ENCODE results near the gene CABYR.
A peak's percentile ranks its signal among the peaks of the same experiment; 100 is the strongest.

CABYR gene, protein sequence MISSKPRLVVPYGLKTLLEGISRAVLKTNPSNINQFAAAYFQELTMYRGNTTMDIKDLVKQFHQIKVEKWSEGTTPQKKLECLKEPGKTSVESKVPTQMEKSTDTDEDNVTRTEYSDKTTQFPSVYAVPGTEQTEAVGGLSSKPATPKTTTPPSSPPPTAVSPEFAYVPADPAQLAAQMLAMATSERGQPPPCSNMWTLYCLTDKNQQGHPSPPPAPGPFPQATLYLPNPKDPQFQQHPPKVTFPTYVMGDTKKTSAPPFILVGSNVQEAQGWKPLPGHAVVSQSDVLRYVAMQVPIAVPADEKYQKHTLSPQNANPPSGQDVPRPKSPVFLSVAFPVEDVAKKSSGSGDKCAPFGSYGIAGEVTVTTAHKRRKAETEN

DNA sequence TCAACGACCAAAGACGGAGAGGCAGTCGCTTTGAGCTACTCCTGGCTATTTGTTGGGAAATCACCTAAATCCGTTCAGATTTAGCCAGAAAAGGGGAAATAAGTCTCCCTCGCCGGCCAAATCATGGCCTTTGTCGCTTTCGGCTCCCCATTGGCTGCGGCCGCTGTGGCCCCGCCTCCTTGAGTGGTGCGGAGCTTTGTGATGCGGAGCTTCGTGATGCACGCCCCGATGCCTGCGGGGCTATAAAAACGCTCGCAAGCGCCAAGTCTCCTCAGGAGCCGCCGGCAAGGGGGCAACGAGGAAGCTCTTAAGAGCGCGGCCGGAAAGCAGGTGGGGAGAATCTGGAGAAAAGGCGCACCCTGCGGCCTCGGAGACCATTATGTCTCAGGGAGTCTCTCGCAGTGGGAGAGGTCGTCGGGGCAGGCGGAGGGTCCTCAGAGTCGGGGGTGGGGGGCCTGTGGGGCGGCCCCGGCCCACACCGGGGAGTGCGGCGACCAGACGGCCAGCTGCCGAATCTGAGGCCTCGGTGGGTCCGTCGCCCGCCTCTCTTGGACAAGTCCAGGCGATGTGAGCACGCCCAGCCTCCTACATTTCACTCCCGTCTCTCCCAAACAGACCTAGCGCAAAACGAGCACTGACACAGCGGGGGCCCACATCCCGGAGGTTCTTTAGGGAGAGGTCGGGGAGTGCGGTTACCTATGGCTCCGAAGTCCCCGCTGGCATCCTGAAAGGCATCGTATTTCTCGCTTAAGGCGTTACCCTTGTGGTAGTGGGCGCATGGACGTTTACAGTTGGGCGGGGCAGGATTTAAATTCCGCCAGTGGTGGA lies at the start of gene CABYR:
CABYR (plus strand) TSS at position 274 of the 828 bp plus-strand sequence. CDS start 4,053 bp downstream, outside the sequence.
- DNase-seq: peak; percentile 76

DNA sequence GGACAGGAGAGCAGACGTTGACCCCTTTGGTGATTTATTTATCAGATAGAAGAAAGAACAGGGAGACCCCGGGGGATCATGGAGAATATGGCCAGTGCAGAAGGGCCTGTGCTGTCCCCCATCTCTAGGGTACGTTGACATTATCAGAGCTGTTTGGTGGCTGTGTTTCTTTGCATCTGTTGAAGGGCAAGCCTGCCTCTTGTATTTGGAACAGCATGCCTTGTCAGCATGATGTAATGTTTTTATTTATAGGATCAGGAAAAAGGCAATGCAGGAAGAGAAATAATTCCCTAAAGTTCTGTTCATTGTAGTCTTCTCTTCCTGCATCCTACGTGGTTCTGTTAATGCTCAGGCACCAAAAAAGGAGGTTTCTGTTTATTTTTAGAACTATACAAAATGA lies 49.8 kb upstream of the CABYR start:
- DNase-seq: no peak

DNA sequence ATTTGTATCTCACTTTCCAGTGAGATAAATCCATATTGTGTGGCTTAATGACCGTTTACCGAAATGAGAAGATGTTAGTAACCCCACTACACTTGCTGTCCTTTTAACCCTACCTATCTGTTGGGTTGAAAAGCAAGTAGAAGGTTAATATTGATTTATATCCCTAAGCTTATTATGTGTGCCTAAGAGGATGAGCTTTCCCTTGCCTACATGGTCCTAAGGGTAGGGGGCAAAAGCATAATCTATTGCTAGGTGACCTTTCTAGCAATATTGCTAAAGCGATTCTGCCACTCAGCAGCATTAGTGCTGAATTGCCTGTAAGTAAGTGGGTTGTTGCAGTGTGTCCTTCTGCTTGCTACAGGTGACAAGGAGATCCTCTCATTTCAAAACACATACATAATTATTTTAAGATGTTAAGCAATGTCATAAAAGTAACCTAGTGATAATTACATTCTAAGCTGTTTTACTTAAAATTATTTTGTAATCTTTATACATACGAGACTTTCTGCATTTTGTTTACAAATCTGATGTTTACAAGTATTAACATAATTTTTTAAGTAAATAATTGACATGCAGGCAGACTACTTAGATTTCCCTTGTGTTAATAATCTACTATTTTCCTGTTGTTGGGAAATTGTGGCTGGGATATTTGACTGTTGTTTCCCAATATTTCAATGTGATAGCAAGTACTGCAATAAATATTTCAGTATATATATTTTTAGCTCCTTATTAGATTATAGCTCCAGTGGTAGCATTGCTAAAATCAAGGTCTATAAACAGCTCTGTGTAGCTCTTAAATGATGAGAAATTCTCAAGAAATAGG lies 49.1 kb upstream of the CABYR start:
- DNase-seq: no peak

DNA sequence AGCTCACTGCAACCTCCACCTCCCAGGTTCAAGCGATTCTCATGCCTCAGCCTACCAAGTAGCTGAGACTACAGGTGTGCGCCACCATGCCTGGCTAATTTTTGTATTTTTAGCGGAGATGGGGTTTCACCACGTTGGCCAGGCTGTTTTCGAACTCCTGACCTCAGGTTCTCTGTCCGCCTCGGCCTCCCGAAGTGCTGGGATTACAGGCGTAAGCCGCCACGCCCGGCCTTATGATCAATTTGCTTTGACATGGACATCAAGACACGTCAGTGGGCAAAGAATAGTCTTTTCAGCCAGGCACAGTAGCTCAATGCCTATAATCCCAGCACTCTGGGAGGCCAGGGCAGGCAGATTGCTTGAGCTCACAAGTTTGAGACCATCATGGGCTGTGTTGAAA lies 48.0 kb upstream of the CABYR start:
- DNase-seq: no peak

DNA sequence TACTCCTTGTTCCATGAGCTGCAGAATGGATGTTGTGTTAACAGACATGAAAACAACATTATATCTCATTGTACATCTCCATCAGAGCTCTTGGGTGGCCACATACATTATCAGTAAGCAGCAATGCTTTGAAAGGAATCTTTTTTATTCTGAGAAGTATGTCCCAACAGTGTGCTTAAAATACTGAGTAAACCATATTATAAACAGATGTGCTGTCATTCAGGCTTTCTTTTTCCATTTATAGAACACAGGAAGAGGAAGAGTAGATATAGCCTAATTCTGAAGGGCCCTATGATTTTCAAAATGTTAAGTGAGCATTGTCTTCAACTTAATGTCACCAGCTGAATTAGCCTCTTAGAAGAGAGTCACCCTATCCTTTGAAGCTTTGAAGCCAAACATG lies 44.3 kb upstream of the CABYR start:
- no peak for DNase-seq

DNA sequence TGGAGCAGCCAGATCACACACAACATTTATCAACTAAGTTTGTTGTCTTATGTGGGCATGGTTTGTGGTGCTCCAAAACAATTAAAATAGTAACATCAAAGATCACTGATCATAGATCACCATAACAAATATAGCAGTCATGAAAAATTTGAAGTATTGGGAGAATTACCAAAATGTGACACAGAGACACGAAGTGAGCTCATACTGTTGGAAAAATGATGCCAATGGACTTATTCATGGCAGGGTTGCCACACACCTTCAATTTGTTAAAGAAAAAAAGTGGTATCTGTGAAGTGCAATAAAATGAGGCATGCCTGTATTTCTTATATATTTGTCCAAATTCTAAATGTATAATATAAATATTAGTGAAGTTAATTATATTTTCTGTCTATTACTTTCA lies 42.9 kb upstream of the CABYR start:
- DNase-seq: no peak

DNA sequence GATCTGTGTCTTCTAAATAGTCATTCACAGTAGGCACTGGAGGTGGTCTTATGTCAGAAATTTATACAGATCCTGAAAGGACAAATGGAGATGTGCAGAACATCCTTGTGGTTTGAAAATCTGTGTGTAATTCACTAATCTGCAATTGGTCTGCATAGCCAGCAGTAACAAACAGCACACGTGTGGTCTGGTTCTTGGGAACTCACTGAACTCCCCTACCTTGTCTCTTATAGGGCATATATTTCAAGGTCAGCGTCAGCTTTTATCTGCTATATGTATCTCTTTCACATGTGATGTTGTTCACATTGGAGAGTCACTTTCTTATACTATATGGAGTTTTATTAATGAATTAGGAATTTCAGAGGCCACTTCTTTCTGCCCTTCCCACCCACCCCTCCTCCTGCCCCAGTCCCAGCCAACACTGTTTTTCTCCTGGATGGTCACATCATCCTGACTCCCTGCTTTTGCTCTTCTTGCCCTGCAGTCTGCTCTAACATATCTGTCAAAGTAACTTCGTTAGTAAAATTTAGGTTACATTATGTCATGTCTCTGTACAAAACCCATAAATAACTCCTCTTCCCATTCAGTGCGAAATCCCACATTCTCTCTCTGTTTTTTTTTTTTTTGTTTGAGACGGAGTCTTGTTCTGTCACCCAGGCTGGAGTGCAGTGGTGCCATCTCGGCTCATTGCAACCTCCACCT lies 35.4 kb upstream of the CABYR start:
- DNase-seq: no peak

DNA sequence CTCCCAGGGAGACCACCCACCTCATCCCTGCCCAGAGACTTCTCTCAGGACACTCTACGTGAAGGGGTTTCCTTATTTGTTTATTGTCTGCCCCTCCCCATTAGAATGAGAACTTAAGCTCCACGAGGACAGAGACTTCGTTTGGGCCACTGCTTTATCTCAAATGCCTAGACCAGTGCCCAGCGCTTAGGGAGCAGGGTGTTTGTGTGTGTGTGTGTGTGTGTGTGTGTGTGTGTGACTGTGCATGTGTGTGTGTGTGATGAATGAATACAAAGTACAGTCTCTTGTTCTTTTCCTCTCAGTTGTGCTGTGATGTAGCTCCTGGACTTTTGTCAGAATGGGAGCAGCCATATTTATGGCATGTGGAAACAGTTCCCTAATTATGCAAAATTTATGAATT lies 34.4 kb upstream of the CABYR start:
- DNase-seq: no peak

DNA sequence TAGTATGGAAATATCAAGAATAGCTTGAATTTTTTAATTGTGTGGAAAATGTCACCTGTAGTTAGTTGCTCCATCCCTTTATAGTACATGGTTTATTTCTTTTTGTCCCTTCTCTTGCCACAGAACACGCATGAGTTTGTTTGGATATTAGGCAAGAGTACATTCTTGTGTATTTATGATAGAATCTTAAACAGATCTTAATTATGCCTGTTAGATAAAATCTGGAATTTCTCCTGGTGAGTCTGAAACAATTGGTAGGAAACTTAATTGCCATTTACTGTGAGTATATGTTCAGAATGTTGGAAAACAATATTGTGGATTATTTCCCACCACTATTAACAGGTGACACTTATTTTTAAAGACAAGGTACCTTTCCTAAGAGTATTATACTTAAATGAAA lies 30.2 kb upstream of the CABYR start:
- no peak for DNase-seq

DNA sequence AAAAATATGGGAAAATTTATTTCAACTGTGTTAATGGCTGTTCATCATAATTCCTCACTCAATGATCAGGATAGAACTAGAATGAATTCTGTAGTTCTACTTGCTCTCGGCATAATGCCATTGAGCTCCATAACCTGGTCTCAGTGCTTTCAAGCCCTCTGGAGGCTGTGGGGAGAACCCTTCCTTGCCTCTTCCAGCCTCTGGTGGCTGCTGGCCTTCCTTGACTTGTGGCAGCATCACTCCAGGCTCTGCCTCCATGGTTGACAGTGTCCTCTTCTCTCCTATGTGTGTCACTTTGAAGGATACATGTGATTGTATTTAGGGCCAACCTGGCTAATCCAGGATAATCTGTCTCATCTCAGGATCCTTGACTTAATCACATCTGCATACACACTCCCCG lies 26.9 kb upstream of the CABYR start:
- no peak for DNase-seq

DNA sequence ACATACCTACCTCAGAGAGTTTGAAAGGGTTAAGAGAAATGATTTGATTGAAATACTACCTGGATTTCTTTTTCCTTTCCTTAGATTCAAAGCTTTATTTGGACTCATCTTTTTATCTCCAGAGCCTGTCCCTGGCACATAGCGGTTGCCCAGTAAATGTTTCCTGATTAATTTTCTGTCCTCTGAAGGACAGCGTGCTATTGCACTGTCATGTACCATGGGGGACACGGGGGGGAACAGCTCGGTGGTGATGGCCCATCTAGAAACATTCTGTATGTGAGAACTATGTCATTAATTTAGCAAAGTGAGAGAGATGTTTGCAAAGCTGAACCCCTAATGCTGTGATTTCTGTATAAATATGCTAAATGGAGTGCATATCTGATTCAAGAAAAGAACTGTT lies 26.4 kb upstream of the CABYR start:
- DNase-seq: no peak

DNA sequence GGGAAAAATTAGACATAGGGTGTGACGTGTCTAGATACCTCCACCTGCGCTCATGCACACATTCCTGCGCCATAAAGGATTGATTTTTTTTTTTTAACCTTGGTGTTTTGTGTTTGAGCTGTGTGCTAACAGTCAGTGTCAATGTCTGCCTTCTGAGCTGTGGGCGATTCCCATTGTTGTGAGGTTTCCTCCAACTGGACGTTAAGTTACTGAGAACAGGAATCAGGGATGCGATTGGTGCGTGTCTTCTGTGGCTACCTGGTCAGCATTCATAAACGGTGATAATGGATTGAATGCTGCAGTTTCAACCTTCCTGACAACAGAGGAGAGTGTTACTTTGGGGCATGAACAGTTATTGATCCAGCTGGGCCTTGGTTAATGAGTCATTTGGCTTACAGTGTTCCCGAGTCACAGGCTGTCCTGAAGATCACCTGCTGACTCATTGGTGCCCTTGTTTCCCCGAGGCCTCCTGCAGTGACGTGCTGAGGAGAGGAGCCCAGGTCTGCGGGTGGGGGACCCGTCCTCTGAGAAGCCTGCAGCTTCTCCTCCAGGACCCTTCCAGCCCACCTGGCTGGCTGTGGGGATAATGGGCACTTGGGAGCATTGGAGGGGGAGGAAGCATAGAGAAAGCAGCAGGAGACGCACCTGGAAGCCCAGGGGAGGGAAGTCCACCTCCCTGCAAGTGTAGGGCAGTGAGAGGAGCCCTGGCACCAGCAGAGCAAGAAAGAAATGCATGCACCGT lies 25.8 kb upstream of the CABYR start:
- no peak for DNase-seq

DNA sequence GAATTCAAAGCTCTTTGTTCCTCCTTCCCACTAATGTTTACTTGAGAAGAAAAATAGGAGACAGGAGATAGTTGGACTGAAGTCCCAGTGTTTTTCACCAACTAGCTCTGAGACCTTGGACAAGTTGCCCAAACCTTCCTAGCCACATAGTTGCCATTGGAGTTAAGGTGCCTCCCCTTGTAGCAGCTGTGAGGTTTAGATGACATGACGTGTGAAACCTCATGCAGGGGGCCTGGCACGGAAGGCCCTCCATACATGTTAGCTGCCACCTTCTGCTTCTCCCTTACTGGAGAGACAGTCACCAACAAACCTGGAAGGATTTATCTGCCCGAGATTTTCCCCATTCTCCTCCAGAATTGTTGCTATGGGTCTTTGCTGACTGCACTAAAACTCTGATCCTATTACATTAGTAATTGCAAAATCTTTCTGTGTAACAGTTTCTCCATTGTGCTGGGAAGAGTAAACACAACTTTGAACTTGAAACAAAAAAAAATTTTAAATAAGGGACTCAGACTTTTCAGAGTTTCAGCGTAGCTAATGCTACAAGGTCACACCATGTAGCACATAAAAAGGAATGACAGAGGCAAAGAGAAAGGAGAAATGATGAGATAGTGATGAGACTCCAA lies 23.8 kb upstream of the CABYR start:
- no peak for DNase-seq

DNA sequence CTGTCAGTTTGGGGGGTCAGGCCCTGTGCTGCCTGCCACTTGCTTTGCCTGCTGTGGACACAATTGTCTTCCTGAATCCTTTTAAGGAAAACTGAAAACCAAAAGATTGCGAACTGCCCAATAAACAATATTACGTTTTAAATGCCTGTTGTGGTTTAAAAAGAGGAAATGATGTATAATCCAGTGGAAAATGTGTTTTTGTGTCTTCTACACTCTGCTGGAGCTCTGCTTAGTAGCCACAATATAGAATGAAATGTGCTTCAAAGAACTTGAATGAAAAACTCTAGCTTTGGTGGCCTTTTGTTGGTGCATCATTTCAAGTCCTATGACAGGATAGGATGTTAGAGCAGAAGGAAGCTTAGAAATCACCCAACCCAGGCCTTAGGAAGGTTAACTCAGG lies 23.2 kb upstream of the CABYR start:
- DNase-seq: no peak

DNA sequence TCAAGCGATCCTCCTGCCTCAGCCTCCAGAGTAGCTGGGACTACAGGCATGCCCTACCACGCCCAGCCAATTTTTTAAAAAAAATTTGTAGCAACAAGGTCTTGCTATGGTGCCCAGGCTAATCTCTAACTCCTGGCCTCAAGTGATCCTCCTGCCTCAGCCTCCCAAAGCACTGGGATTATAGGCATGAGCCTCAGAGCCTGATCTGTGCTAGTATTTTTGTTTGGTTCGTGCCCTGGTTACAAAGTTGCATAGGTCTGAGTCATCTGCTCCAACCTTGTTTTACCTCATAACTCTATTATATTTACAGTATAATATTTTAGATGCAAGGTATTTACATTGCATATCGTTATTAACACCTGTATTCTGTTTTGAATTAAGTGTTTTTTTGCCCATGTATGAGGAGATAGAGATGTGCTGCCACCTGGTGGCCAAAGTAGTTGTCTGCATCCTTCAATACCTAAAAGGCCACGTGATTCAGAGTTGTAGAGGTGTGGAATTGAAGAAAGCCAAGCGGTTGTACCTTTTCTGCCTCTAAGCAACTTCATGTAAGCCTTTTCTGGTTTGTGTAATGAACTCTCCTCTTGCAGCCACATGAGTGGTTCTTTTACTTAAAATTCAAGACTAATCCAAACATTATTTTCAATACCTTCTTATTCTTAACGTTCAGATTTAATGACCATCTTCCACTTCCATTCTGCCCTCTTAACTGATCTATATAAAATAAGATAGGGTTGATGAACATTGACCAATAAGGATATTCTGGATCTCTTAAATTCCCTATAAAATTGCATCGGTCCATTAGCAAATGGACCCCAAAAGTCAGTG lies 19.9 kb upstream of the CABYR start:
- DNase-seq: peak; percentile 60

DNA sequence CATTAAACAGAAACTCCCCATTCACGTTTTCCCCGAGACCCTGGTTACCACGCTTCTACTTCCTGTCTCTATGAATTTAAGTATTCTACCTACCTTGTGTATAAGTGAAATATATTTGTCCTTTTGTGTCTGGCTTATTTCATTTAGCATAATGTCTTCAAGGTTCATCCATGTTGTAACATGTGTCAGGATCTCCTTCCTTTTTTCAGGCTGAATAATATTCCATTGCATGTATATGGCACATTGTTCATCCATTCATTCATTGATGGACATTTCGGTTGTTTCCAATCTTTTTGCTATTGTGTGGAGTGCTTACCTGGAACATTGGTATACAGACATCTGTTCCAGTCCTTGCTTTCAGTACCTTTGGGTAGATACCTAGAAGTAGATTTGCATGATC lies 18.2 kb upstream of the CABYR start:
- DNase-seq: no peak

DNA sequence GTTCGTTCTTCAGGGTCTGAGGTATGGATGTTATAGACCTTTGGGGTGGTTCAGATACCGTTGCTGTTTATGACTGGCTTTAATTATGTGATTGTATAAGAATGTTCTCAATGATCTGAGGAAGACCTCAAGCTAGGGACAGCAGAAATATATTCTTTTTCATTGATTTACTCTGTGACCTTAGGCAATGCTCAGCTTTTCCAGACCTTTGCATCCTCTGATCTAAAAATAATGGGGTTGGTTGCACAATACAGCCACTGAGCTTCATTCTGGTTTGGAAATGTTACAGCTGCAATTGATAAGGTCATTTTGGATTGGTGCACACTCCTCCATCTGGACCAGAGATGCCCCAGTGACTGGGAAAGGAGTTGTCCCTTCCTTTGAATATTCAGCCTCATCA lies 17.2 kb upstream of the CABYR start:
- no peak for DNase-seq

DNA sequence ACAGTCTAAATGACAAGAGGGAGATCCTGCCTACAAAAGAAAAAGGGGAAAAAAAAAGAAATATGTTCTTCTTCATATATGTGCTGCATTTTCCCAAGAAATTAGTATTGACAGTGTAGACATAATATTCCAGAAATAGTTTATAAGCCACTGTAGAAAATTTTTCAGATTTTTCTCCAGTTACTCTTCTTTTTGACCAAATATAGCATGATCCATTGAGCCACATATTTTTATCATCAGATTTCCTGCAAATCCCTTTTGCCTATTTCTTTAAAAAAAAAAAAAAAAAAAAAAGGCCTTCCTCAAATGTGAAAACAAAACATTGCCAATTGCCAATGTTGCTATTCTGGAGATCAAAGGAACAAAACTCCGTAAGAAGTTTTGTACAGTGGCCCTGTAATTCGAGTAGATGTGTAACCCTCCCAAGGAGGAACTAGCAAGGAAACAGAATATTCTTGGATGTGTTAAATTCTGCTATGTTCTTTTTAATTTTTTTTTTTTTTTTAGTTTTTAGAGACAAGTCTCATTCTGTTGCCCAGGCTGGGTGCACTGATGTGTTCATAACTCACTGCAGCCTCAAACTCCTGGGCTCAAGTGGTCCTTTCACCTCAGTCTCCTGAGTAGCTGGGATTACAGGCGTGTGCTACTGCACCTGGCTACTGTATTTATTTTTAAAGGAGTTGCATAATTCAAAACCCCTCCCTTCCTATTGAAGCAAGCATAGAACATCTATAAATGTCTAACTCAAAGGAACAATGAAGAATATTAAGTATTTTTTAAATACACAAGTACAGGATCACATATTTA lies 12.5 kb upstream of the CABYR start:
- no peak for DNase-seq

DNA sequence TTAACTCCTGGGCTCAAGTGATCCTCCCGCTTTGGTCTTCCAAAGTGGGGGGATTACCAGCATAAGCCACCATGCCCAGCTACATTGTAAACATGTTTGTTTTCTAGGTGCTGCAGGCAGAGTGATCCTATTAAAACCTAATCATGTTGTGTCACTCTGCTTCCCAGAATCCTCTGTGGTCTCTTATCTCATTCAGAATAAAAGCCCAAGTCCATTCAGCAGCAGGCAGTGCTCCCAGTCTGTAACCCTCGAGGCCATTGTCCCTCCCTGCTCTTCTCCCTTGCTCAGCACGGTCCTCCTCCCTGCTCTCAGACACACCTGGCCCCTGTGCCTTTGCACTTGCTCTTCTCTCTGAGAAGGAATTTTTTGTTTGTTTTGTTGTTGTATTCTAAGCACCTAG lies 11.1 kb upstream of the CABYR start:
- DNase-seq: no peak

DNA sequence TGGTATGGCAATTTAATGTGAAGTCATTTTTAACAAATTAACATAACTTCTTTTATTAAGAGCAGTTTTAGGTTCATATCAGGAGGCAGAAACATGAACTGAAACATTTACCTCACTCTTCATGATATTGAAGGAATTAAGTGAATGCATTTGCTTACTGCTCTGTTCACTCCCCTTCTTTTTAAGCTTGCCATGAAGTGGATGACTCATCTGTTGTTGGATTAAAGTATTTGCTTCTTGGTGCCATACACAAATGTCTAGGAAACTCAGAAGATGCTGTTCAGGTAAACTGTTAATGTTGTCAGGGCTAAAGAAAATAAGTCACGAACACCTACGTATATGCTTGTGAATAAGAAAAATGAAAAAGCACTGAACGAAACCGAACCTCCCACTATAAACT lies 10.2 kb upstream of the CABYR start:
- DNase-seq: no peak

Data from NCI-H1048 (cell line).